ENCODE measurements around the gene RUFY4. TPM values are rescaled to one million over a fixed set of nuclear protein-coding genes. Genes with fewer than 3 reads are reported as not detected.

RUFY4 gene
- polyA plus RNA-seq, 2 of the 4 experiments (the other 2 are of a cell fraction): 0.04 TPM; not detected in 1

GRCh38 chr2:218086478-218086877 lies 17.4 kb downstream of the RUFY4 start:
- H3K4me3 ChIP-seq: no peak overlapping the region
- ATAC-seq (no peak), DNase-seq (ENCODE audit: low read depth in 1 of 2, low spot score in 1 of 2) (no peak), FAIRE-seq (no peak)
- no peak overlapping the region for H3K27ac ChIP-seq
- H3K4me1 ChIP-seq: no peaks in the 10 kb centered on the region
- ChIA-PET POLR2A (no interaction called here), CTCF (interaction anchor here (1.2 to 1.4 kb wide), 2 partner anchors 297 to 301 kb away, joined by 3 read pairs; no protein-coding TSS in a partner anchor)
- H3K4me2 ChIP-seq: no peak overlapping the region
- TF ChIP-seq FOSL2 (IDR thresholded peaks at IDR 0.05) (no peak), FOSL2 (CRISPR knock-in tag; IDR thresholded peaks at IDR 0.05) (no peak), PHF8 (IDR thresholded peaks at IDR 0.05; ENCODE audit: borderline replicate concordance, low read depth) (no peak), TP53 (CRISPR knock-in tag; IDR thresholded peaks at IDR 0.05) (no peak), RAD21 (conservative IDR thresholded peaks at IDR 0.05 in 1 of 2, IDR thresholded peaks at IDR 0.05 in 1 of 2) (no peak), NR3C1 (IDR thresholded peaks at IDR 0.05) (no peak), RFX5 (IDR thresholded peaks at IDR 0.05) (no peak), CHD2 (IDR thresholded peaks at IDR 0.05; ENCODE audit: low read length, partially characterized antibody) (no peak), MAX (IDR thresholded peaks at IDR 0.05) (no peak), HOXB5 (CRISPR knock-in tag; IDR thresholded peaks at IDR 0.05) (no peak), ZC3H11A (IDR thresholded peaks at IDR 0.05) (no peak), ZNF302 (CRISPR knock-in tag; IDR thresholded peaks at IDR 0.05) (no peak), CBX8 (IDR thresholded peaks at IDR 0.05) (no peak), NFE2L2 (conservative IDR thresholded peaks at IDR 0.05; ENCODE audit: low read length) (no peak), JUN (IDR thresholded peaks at IDR 0.05) (no peak), HOXA7 (CRISPR knock-in tag; IDR thresholded peaks at IDR 0.05) (no peak)
- TF ChIP-seq, protein P1, sequence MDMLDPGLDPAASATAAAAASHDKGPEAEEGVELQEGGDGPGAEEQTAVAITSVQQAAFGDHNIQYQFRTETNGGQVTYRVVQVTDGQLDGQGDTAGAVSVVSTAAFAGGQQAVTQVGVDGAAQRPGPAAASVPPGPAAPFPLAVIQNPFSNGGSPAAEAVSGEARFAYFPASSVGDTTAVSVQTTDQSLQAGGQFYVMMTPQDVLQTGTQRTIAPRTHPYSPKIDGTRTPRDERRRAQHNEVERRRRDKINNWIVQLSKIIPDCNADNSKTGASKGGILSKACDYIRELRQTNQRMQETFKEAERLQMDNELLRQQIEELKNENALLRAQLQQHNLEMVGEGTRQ (IDR thresholded peaks at IDR 0.05): no peak
- TF ChIP-seq, protein P2, sequence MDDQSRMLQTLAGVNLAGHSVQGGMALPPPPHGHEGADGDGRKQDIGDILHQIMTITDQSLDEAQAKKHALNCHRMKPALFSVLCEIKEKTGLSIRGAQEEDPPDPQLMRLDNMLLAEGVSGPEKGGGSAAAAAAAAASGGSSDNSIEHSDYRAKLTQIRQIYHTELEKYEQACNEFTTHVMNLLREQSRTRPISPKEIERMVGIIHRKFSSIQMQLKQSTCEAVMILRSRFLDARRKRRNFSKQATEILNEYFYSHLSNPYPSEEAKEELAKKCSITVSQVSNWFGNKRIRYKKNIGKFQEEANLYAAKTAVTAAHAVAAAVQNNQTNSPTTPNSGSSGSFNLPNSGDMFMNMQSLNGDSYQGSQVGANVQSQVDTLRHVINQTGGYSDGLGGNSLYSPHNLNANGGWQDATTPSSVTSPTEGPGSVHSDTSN (IDR thresholded peaks at IDR 0.05): no peak
- TF ChIP-seq, protein P3, sequence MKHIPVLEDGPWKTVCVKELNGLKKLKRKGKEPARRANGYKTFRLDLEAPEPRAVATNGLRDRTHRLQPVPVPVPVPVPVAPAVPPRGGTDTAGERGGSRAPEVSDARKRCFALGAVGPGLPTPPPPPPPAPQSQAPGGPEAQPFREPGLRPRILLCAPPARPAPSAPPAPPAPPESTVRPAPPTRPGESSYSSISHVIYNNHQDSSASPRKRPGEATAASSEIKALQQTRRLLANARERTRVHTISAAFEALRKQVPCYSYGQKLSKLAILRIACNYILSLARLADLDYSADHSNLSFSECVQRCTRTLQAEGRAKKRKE (CRISPR knock-in tag; IDR thresholded peaks at IDR 0.05; ENCODE audit: low read depth): no peak
- peaks cover 29% of the 10 kb centered on the region for H3K9me3 ChIP-seq

- ChIA-PET POLR2A (no interaction called here), CTCF (interaction anchor here (0.9 kb wide), 1 partner anchor 303 kb away, joined by 4 read pairs; no protein-coding TSS in a partner anchor)
- 14% methylated on average over 8 of the region's 8 CpGs for WGBS (ENCODE audit: missing lambda C conversion rate)
- TF ChIP-seq, protein P3 (CRISPR knock-in tag; IDR thresholded peaks at IDR 0.05; ENCODE audit: low read depth): no peak
- no peak for TF ChIP-seq MYC (IDR thresholded peaks at IDR 0.05; ENCODE audit: borderline replicate concordance, low read length)
- TF ChIP-seq, protein P2 (IDR thresholded peaks at IDR 0.05): no peak
- no peak for TF ChIP-seq SREBF2 (IDR thresholded peaks at IDR 0.05)
- peaks cover 29% of the 10 kb centered on the region for H3K9me3 ChIP-seq
- peak; percentile 30 to 39; a peak in 3 of 6 replicates for ATAC-seq
- H3K4me1 ChIP-seq: no peaks in the 10 kb centered on the region
- DNase-seq (ENCODE audit: low read depth in 1 of 2, low spot score in 1 of 2): no peak
- no peak overlapping the region for H3K4me3 ChIP-seq
- no peak overlapping the region for H3K27ac ChIP-seq
- H3K4me2 ChIP-seq: no peak overlapping the region
- FAIRE-seq: no peak
These were observed 20.2 kb downstream of the RUFY4 start for GRCh38 chr2:218089259-218089658.

All from A549 (cell line).